Right lobe of liver (tissue), 4 donors: ENCODE data around the gene TRMT10A.

ENCODE experiments used
- POLR2A ChIP-seq: fragments of 450-650 bp; IDR thresholded peaks from one replicate; pipeline ENCODE4 v1.6.1; 2017; ENCODE audit warnings: antibody characterized with exemption, mild to moderate bottlenecking
- TF ChIP-seq, protein P1 (sequence below), 4 donors: fragments of 200-600 bp in 3 of 4; fragments of 450-650 bp in 1 of 4; IDR thresholded peaks; one replicate each; pipeline versions ENCODE4 v1.5.1 to v1.8.0; 2016 to 2022; ENCODE audit warnings: antibody characterized with exemption in 4 of 4, mild to moderate bottlenecking in 2 of 4
- donor health status: DM: no; HTN: no; CAD: no.
- donor health status: DM: no; HTN: no; CAD: no.
- donor health status: DM: no; HTN: yes; CAD: no.

- TF ChIP-seq, protein P1, sequence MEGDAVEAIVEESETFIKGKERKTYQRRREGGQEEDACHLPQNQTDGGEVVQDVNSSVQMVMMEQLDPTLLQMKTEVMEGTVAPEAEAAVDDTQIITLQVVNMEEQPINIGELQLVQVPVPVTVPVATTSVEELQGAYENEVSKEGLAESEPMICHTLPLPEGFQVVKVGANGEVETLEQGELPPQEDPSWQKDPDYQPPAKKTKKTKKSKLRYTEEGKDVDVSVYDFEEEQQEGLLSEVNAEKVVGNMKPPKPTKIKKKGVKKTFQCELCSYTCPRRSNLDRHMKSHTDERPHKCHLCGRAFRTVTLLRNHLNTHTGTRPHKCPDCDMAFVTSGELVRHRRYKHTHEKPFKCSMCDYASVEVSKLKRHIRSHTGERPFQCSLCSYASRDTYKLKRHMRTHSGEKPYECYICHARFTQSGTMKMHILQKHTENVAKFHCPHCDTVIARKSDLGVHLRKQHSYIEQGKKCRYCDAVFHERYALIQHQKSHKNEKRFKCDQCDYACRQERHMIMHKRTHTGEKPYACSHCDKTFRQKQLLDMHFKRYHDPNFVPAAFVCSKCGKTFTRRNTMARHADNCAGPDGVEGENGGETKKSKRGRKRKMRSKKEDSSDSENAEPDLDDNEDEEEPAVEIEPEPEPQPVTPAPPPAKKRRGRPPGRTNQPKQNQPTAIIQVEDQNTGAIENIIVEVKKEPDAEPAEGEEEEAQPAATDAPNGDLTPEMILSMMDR (IDR thresholded peaks at IDR 0.05), result no peak
- TF ChIP-seq POLR2A, result no peak
These were observed 57.1 kb downstream of the TRMT10A start for GRCh38 chr4:99506781-99507180.
